ENCODE data around the gene ZNF316. TPM values are rescaled to one million over a fixed set of nuclear protein-coding genes. Genes with fewer than 3 reads are reported as not detected.

The ZNF316 gene
- total RNA-seq, 2 donors from 2014 or later, result 16.1 to 23.9 TPM

GRCh38 chr7:6646465-6646864, 9.3 kb downstream of the ZNF316 start:
- no peaks in the 10 kb centered on the region for H3K4me1 ChIP-seq
- no peaks in the 10 kb centered on the region for H3K9me3 ChIP-seq
- TF ChIP-seq CTCF (IDR thresholded peaks at IDR 0.05), result no peak
- H3K27ac ChIP-seq, result no peak overlapping the region
- no peak for DNase-seq
- H3K27me3 ChIP-seq, result no peaks in the 10 kb centered on the region
- intact Hi-C loops (cut with DNase I), result no loop called here
- no peaks in the 10 kb centered on the region for H3K36me3 ChIP-seq
- H3K9ac ChIP-seq (ENCODE audit: low read depth in 2 of 2, low read length in 2 of 2), result no peak overlapping the region
- H3K4me3 ChIP-seq, result no peak overlapping the region

GRCh38 chr7:6647080-6647479, 10.0 kb downstream of the ZNF316 start:
- TF ChIP-seq CTCF (IDR thresholded peaks at IDR 0.05), result no peak
- no peak overlapping the region for H3K9ac ChIP-seq (ENCODE audit: low read depth in 2 of 2, low read length in 2 of 2)
- H3K4me1 ChIP-seq, result no peaks in the 10 kb centered on the region
- no peaks in the 10 kb centered on the region for H3K27me3 ChIP-seq
- DNase-seq, result no peak
- no peaks in the 10 kb centered on the region for H3K9me3 ChIP-seq
- intact Hi-C loops (cut with DNase I), result no loop called here
- H3K27ac ChIP-seq, result no peak overlapping the region
- no peak overlapping the region for H3K4me3 ChIP-seq
- H3K36me3 ChIP-seq, result peaks cover 3% of the 10 kb centered on the region

GRCh38 chr7:6647541-6647940, 10.4 kb downstream of the ZNF316 start:
- intact Hi-C loops (cut with DNase I), result no loop called here
- Histone ChIP-seq H3K27me3 (no peaks in the 10 kb centered on the region), H3K4me3 (no peak overlapping the region), H3K9ac (ENCODE audit: low read depth in 2 of 2, low read length in 2 of 2) (no peak overlapping the region), H3K4me1 (no peaks in the 10 kb centered on the region), H3K27ac (no peak overlapping the region), H3K36me3 (peaks cover 8% of the 10 kb centered on the region), H3K9me3 (no peaks in the 10 kb centered on the region)
- no peak for DNase-seq
- no peak for TF ChIP-seq CTCF (IDR thresholded peaks at IDR 0.05)

GRCh38 chr7:6648066-6648814, 11.1 kb downstream of the ZNF316 start:
- intact Hi-C loops (cut with DNase I), result no loop called here
- no peak for TF ChIP-seq CTCF (IDR thresholded peaks at IDR 0.05)
- Histone ChIP-seq H3K4me1 (no peaks in the 10 kb centered on the region), H3K9me3 (no peaks in the 10 kb centered on the region), H3K9ac (ENCODE audit: low read depth in 2 of 2, low read length in 2 of 2) (no peak overlapping the region), H3K27me3 (no peaks in the 10 kb centered on the region), H3K4me3 (no peak overlapping the region), H3K27ac (no peak overlapping the region), H3K36me3 (peaks cover 10% of the 10 kb centered on the region)
- no peak for DNase-seq

- no peaks in the 10 kb centered on the region for H3K9me3 ChIP-seq
- peaks cover 10% of the 10 kb centered on the region for H3K36me3 ChIP-seq
- no peak for DNase-seq
- H3K27ac ChIP-seq, result no peak overlapping the region
- H3K9ac ChIP-seq (ENCODE audit: low read depth in 2 of 2, low read length in 2 of 2), result no peak overlapping the region
- intact Hi-C loops (cut with DNase I), result no loop called here
- H3K4me1 ChIP-seq, result no peaks in the 10 kb centered on the region
- no peaks in the 10 kb centered on the region for H3K27me3 ChIP-seq
- no peak for TF ChIP-seq CTCF (IDR thresholded peaks at IDR 0.05)
- no peak overlapping the region for H3K4me3 ChIP-seq
Measured at GRCh38 chr7:6648815-6649104, 11.6 kb downstream of the ZNF316 start.
